Measurements from ENCODE around the gene FGF12.

The FGF12 gene

GRCh38 chr3:192408647-192409200, 318.6 kb downstream of the FGF12 start:
- no peak for DNase-seq

GRCh38 chr3:192408007-192408646, 319.2 kb downstream of the FGF12 start:
- no peak for DNase-seq

- no peak for DNase-seq
Measured at GRCh38 chr3:192399767-192400166, 327.6 kb downstream of the FGF12 start.

- DNase-seq = no peak
Measured at GRCh38 chr3:192397012-192397411, 330.3 kb downstream of the FGF12 start.

GRCh38 chr3:192395506-192395905, 331.8 kb downstream of the FGF12 start:
- DNase-seq = no peak

- DNase-seq = no peak
Measured at GRCh38 chr3:192392986-192393385, 334.4 kb downstream of the FGF12 start.

- no peak for DNase-seq
Measured at GRCh38 chr3:192382861-192383260, 344.5 kb downstream of the FGF12 start.

- no peak for DNase-seq
Measured at GRCh38 chr3:192373586-192373985, 353.8 kb downstream of the FGF12 start.

- no peak for DNase-seq
Measured at GRCh38 chr3:192373032-192373431, 354.3 kb downstream of the FGF12 start.

- DNase-seq = no peak
Measured at GRCh38 chr3:192372616-192373015, 354.7 kb downstream of the FGF12 start.

- no peak for DNase-seq
Measured at GRCh38 chr3:192371870-192372400, 355.4 kb downstream of the FGF12 start.

GRCh38 chr3:192367616-192368015, 359.7 kb downstream of the FGF12 start:
- no peak for DNase-seq

GRCh38 chr3:192366916-192367315, 360.4 kb downstream of the FGF12 start:
- DNase-seq = no peak

- DNase-seq = no peak
Measured at GRCh38 chr3:192365571-192365970, 361.8 kb downstream of the FGF12 start.

GRCh38 chr3:192364316-192364715, 363.0 kb downstream of the FGF12 start:
- DNase-seq = no peak

GRCh38 chr3:192354687-192355086, 372.7 kb downstream of the FGF12 start:
- no peak for DNase-seq

- DNase-seq = no peak
Measured at GRCh38 chr3:192352142-192352541, 375.2 kb downstream of the FGF12 start.

GRCh38 chr3:192351441-192351840, 375.9 kb downstream of the FGF12 start:
- DNase-seq = no peak

- DNase-seq = no peak
Measured at GRCh38 chr3:192340031-192340430, 387.3 kb downstream of the FGF12 start.

GRCh38 chr3:192339214-192339613, 388.1 kb downstream of the FGF12 start:
- no peak for DNase-seq

- no peak for DNase-seq
Measured at GRCh38 chr3:192336286-192336685, 391.1 kb downstream of the FGF12 start.

- no peak for DNase-seq
Measured at GRCh38 chr3:192332386-192333291, 394.7 kb downstream of the FGF12 start.

- DNase-seq = no peak
Measured at GRCh38 chr3:192331749-192332385, 395.5 kb downstream of the FGF12 start.

All from CD4-positive, alpha-beta T cell treated with Interleukin-1 beta for 1 hour (primary cell).